ENCODE measurements around the gene B3GNT4.

The B3GNT4 gene

GRCh38 chr12:122162976-122163375, 40.5 kb upstream of the B3GNT4 start:
- Histone ChIP-seq H3K36me3 (no peaks in the 10 kb centered on the region), H3K27me3 (no peaks in the 10 kb centered on the region), H3K4me1 (no peaks in the 10 kb centered on the region), H3K9me3 (no peaks in the 10 kb centered on the region), H3K4me3 (ENCODE audit: low read depth, low read length) (no peak overlapping the region)
- TF ChIP-seq CTCF (IDR thresholded peaks at IDR 0.05; ENCODE audit: low read depth, low read length): no peak
- DNase-seq: no peak

DNA sequence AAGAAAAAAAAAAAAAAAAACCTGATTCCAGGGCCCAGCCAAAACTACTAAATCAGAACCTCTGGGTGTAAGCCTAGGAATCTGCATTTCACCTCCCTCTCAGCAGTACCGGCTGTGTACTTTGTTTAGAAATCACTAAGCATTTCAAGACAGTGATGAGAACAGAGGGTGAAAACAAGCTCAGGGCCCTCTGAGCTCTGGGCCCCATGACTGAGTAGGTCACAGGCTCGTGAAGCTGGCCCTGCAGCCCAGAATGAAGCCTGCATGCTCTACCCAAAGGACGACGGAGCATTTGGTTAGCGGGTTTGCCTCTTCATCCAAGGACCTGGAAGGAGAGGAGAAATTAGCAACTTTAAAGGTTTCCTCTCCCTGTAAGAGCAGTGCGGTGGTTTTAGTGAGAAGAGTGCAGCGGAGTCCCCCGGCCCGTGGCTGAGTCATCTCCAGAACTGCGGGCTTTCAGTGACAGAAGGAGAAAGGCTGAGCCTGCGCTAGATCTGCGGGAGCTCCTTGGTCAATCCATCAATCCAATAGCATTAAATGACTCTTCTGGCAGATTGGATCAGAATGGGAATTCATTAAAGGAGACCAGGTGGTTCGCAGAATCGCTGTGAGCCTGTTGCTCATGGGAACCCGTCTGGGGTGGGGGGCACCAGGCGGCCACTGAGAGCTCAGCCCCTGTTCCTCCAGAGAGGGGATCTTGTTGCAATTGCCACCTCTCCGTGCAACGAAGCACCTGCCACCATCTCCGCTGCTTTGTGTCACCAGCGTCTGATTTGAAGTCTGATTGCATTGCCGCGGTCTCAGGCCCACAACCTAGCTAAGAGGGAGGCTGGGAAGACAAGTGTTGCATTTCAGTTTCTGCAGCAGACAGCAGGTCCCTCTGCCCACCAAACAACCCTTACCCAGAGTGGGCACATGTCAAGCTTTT, 36.8 kb upstream of the B3GNT4 start:
- no peak for DNase-seq
- no peak overlapping the region for H3K4me3 ChIP-seq (ENCODE audit: low read depth, low read length)
- H3K9me3 ChIP-seq: no peaks in the 10 kb centered on the region; the same call in 1 of the 2 replicates
- H3K36me3 ChIP-seq: no peaks in the 10 kb centered on the region
- no peaks in the 10 kb centered on the region for H3K4me1 ChIP-seq
- TF ChIP-seq CTCF (IDR thresholded peaks at IDR 0.05; ENCODE audit: low read depth, low read length): no peak
- H3K27me3 ChIP-seq: no peaks in the 10 kb centered on the region

- H3K4me3 ChIP-seq (ENCODE audit: low read depth, low read length): no peak overlapping the region
- no peaks in the 10 kb centered on the region for H3K4me1 ChIP-seq
- no peak for DNase-seq
- no peak for TF ChIP-seq CTCF (IDR thresholded peaks at IDR 0.05; ENCODE audit: low read depth, low read length)
- no peaks in the 10 kb centered on the region; the same call in 1 of the 2 replicates for H3K9me3 ChIP-seq
- no peaks in the 10 kb centered on the region for H3K27me3 ChIP-seq
- H3K36me3 ChIP-seq: no peaks in the 10 kb centered on the region
Measured at GRCh38 chr12:122167356-122167925, 36.1 kb upstream of the B3GNT4 start.

- Histone ChIP-seq H3K4me1 (no peaks in the 10 kb centered on the region), H3K4me3 (ENCODE audit: low read depth, low read length) (no peak overlapping the region), H3K27me3 (no peaks in the 10 kb centered on the region), H3K9me3 (no peaks in the 10 kb centered on the region; the same call in 1 of the 2 replicates), H3K36me3 (no peaks in the 10 kb centered on the region)
- no peak for DNase-seq
- TF ChIP-seq CTCF (IDR thresholded peaks at IDR 0.05; ENCODE audit: low read depth, low read length): no peak
Measured at GRCh38 chr12:122168492-122168891, 35.0 kb upstream of the B3GNT4 start.

DNA sequence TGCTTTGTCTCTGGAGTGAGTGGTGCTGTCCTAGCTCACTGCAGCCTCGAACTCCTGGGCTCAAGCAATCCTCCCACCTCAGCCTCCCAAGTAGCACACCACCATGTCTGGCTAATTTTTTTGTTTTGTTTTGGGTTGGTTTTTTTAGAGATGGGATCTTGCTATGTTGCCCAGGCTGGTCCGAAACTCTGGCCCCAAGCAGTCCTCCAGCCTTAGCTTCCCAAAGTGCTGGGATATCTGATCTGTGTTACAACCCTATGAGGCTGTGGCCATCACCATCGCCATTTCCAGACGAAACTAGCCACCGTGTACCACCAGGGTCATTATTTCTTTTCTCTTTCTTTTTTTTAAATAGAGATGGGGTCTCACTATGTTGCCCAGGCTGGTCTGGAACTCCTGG, 32.1 kb upstream of the B3GNT4 start:
- no peak for DNase-seq
- no peaks in the 10 kb centered on the region for H3K27me3 ChIP-seq
- H3K4me1 ChIP-seq: no peaks in the 10 kb centered on the region
- H3K36me3 ChIP-seq: no peaks in the 10 kb centered on the region
- H3K4me3 ChIP-seq (ENCODE audit: low read depth, low read length): no peak overlapping the region
- no peaks in the 10 kb centered on the region; the same call in 1 of the 2 replicates for H3K9me3 ChIP-seq
- TF ChIP-seq CTCF (IDR thresholded peaks at IDR 0.05; ENCODE audit: low read depth, low read length): no peak

Data from BE2C (cell line).